SK-N-SH (cell line): ENCODE measurements around the gene HDAC4.

Experiments
- CHD2 ChIP-seq: fragments of 150-350 bp; IDR thresholded peaks from 2 replicates; pipeline ENCODE4 v1.6.1; 2018; ENCODE audit warnings: low read length; ENCODE audit not compliant: partially characterized antibody
- NFIC ChIP-seq: IDR thresholded peaks from 2 replicates; pipeline ENCODE4 v1.4.0; 2012; ENCODE audit warnings: borderline replicate concordance
- SIN3A ChIP-seq: IDR thresholded peaks from 2 replicates; pipeline ENCODE4 v1.6.1; 2012; ENCODE audit warnings: low read depth, mild to moderate bottlenecking, low read length, moderate library complexity, borderline replicate concordance
- YY1 ChIP-seq: IDR thresholded peaks from 2 replicates; pipeline ENCODE4 v1.4.0; 2012; ENCODE audit warnings: low read depth, mild to moderate bottlenecking
- TF ChIP-seq, protein P1 (sequence below): fragments of 200-600 bp; sonication (generic); IDR thresholded peaks from 2 replicates; pipeline ENCODE4 v1.6.1; 2017; ENCODE audit warnings: antibody characterized with exemption, mild to moderate bottlenecking, moderate library complexity

DNA sequence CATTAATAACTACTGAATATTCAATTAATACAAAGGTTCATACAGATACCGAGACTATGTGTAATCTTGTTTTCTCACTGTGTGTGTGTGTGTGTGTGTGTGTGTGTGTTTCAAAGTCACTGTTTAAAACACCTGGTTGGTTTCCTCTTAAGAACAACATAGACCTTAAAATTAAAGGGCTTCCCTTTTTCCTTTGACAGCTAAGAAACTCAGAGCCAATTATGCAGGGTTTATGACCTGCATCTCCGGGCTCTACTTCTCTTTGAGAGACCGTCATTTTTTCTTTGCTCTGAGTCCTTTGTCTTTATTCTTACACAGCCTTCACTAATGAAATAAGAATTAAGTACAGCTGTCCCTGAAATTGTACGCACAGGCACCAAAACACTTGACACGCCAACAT is 145.6 kb downstream of the HDAC4 start:
- no peak for TF ChIP-seq NFIC
- no peak for TF ChIP-seq YY1
- TF ChIP-seq, protein P1, sequence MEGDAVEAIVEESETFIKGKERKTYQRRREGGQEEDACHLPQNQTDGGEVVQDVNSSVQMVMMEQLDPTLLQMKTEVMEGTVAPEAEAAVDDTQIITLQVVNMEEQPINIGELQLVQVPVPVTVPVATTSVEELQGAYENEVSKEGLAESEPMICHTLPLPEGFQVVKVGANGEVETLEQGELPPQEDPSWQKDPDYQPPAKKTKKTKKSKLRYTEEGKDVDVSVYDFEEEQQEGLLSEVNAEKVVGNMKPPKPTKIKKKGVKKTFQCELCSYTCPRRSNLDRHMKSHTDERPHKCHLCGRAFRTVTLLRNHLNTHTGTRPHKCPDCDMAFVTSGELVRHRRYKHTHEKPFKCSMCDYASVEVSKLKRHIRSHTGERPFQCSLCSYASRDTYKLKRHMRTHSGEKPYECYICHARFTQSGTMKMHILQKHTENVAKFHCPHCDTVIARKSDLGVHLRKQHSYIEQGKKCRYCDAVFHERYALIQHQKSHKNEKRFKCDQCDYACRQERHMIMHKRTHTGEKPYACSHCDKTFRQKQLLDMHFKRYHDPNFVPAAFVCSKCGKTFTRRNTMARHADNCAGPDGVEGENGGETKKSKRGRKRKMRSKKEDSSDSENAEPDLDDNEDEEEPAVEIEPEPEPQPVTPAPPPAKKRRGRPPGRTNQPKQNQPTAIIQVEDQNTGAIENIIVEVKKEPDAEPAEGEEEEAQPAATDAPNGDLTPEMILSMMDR = no peak
- TF ChIP-seq CHD2 = no peak
- TF ChIP-seq SIN3A = no peak
